Hematopoietic multipotent progenitor cell treated with erythropoietin and hydrocortisone succinate and interleukin-3 and kit ligand, for 8 days (in vitro differentiated cells): Measurements from ENCODE around the gene ERAP2.
"Not testable (repeated sequence)": the region's sequence is repeated elsewhere in the genome, so short reads cannot be mapped to it uniquely, and the experiment has no call there.

Experiments
- DNase-seq: peaks from one replicate; pipeline ENCODE4 v3.0.0-alpha.2; 2015

Gene ERAP2

GRCh38 chr5:96863114-96863513, 13.2 kb upstream of the ERAP2 start:
- DNase-seq = no peak

DNA sequence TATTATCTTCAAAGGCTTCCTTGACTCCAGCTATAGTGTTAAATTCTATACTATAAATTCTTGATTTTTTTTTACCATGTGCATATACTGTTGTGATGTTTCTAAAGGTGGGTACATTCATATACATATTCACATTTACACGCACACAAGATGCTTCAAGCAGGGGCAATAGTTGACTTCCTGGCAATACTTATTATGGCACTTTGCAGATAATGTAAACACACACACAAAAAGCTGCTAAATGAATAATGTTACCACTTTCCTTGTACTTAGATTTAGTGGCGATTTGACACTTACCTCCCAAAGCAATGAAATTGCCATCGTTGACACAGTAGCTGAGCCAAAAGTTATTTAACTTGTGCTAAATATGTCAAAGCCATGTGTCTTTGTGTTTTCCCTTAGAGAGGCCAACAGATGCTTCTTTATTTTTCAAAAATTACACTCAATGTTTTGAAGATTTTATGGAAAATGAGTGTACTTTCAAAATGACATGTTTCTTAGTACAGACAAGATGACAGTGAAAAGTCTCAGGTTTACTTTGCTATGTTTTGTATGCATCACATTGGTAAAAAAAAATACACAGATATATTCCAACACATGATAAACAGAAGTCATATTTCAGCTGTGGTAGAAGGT, 12.2 kb upstream of the ERAP2 start:
- DNase-seq = no peak

DNA sequence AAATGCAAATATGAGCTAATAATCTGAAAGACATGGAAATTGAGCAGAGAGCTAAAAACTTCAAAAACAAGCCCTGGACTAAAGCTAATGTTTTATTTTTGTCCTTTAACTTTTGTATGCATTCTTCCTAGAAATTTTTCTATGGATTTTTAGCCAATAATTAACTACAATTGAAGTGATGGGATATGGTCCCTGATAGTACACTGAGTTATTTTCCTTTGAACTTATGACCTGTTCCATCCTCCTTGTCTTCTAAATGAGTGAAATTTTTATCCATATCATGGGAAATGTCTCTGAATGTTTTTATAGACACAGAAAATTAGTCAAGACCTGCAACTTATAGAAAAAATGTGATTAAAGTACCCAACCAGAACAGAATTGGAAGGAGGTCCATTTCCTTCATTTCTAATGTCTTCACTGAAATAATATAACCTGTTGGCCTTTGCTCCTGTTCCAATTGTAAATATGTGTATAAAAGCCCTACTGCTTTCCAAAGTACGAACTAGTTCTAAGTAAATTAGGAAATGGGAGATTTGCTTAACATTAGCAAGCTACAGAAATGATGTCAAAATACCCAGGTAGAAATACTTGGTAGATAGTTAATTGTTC, 11.3 kb upstream of the ERAP2 start:
- DNase-seq = no peak

GRCh38 chr5:96868603-96869371, 7.5 kb upstream of the ERAP2 start:
- peak; percentile 80 for DNase-seq

- no peak for DNase-seq
Observed at GRCh38 chr5:96869372-96869641, 7.0 kb upstream of the ERAP2 start.

GRCh38 chr5:96870094-96871026, 5.9 kb upstream of the ERAP2 start:
- peak; percentile 47 for DNase-seq

DNA sequence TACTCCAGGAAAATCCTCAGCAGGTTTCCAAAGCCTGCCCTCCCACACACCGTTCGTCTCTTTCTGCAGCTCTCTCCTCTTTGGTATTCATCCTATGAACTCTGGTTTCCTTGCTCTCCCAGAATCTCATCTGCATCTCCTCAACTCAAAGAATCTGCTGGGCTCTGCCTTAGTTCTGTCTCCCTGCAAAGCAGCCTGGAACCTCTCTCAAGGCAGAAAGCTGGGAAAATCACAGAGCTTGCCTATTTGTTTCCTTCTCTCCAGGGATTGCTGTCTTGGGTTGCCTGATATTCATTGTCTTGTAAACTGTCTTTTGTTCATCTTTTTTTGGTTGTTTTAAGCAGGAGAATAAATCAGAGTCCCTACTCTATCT, 5.3 kb upstream of the ERAP2 start:
- no peak for DNase-seq

DNA sequence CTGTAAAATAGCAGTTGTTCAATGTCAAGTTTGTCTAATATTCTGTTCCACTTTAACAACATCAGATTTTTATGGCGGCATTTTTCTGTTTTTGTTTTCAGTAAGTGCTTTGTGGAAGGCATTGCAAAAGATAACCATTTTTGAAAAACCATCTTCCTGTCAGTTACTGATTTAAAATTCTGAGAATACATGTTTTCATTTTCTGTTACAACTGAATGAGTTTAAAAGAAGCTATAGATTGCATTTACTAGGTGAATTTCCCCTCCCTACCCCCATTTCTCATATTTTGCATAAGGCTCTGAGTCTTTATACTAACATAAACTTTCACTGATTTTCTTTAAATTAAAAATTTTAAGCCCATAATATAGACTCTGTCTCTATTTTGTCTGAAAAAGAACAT, 4.6 kb upstream of the ERAP2 start:
- no peak for DNase-seq

DNA sequence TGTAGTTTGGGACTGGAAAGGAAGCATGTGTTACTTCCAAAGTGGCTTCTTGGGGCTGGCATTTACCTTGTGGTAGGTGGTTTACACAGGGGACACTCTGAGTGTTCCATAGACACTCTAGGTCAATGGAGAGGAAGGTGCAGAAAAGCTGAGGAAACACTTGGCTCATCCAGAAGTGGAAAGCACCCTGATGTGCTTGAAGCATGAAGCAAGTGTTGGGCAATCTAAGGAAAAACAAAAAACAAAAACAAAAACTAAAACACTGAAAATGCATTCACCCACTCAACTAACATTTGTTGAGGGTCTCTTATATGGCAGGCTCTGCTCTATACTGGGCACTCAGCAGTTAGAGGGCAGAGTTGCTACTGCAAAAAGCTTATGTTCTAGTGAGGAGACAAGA, 2.9 kb upstream of the ERAP2 start:
- DNase-seq = no peak

GRCh38 chr5:96874631-96875030, 1.7 kb upstream of the ERAP2 start:
- peak; percentile 52 for DNase-seq

DNA sequence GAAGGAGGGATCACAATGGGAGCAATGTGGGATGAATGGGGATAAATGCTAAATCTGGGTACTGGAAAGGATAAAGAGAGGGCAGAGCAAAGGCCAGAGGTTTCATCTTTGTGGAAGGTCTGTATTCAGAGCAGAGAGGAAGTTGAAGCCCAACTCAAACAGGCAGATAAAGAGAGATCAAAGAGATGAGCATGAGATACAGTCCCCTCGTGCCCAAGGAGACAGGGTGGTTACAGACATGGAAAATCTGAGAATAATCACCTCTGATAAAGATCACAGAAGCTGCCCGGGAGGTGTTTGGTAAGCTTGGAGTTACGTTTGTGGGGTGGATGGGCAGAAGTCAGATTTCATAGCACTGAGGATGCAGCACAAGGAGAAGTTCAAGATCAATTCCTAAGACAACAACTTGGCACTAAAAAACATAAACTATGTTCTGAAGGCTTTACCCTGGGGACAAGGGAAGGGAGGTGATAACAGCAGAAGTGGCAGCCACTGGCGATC, 459 bp upstream of the ERAP2 start:
- peak; percentile 33 for DNase-seq

GRCh38 chr5:96876977-96877469, 723 bp downstream of the ERAP2 start:
- not testable (repeated sequence) for DNase-seq

DNA sequence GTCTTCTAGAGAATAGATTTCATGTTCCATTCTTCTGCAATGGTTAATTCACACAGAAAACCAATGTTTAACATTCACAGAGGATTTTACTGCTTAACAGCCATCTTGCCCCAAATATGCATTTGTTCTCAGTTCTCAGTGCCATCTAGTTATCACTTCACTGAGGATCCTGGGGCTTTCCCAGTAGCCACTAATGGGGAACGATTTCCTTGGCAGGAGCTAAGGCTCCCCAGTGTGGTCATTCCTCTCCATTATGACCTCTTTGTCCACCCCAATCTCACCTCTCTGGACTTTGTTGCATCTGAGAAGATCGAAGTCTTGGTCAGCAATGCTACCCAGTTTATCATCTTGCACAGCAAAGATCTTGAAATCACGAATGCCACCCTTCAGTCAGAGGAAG, 3.4 kb downstream of the ERAP2 start:
- no peak for DNase-seq

DNA sequence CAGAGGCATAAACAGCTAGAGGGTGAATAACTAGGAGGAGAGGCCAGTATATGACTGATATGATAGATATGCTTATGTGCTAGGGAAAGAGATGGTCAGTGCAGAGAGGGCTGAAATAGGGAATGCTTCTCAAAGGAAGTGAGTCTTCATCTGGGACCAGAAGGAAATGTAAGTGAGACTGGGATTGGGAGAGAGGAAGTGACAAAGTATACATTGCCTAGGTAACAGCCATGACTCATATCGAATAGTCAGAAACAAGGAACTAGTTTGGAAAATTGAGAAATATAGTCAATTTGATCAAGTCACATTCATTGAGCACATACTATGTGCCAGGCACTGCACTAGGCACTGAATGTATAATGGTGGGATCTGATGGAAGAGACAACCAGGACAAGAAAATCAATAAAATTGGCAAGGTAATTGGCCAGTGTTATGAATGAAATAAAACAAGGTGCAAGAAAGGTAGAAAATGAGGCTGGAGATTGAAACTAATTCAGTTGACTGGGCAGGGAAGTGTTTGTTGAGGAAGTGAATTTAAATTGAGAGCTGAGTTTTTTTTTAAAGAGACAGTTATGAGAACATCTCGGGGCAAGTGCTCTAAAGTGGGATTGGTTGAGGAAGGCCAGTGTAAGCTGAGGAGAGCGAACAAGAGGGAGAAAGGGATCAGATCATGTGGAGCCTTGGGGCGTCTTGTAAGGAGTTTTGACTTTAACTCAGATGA, 4.3 kb downstream of the ERAP2 start:
- no peak for DNase-seq

GRCh38 chr5:96881511-96882115, 5.3 kb downstream of the ERAP2 start:
- no peak for DNase-seq

DNA sequence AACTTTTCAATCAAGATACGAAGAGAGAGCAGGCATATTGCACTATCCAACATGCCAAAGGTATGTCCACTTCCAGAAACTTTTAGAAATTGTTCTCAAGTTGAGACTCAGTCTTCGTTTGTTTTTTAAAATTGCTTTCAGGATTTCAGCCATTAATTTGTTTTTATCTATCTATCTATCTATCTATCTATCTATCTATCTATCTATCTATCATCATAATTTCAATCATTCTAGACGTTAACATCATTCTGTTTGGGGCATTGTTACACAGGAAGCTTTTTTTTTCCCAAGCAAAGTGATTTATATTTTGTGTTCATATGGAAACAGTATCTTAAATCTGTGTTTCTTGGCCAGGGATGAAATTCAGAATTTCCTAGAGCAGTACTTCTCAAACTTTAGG, 7.6 kb downstream of the ERAP2 start:
- no peak for DNase-seq

DNA sequence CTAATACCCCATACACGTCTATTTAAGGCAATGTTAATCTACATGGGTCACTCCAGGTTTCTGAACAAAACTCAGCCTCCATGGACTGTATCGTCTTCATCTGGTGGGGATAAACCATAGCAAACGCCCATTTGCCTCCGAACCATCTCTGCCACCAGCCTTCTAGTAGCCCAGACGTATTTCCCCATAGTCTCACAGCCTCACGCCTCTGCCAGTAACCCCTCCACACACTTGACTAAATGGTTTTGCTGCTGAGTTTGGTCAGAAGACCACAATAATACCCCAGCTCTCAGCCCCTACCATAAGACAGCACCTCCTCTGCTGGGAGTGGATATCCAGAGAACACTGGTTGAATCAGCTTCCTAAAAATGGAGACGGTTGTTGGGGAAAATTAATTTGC, 8.7 kb downstream of the ERAP2 start:
- DNase-seq = no peak

GRCh38 chr5:96885518-96886338, 9.4 kb downstream of the ERAP2 start:
- DNase-seq = no peak

GRCh38 chr5:96893342-96893741, 17.0 kb downstream of the ERAP2 start:
- DNase-seq = no peak

- DNase-seq = no peak
Observed at GRCh38 chr5:96896276-96896675, 20.0 kb downstream of the ERAP2 start.

DNA sequence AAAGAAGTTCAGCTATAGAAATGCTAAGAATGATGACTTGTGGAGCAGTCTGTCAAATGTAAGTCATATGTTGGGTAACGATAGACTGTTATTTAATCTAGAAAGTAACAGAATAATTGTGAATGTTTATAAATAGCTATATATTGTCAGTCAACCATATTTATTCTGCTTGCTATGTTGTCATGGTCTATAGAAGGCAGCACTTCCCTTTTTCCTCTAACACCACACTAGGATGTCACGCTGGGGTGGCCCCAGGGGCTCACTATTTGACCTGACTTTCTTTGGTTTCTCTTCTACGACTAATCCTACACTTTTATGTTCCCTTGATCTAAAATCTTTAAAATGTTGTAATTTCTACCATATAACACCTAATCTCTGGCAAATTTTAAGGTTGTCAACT, 20.5 kb downstream of the ERAP2 start:
- DNase-seq = peak; percentile 11
